ENCODE data around the gene OR10A6. TPM values are rescaled to one million over a fixed set of nuclear protein-coding genes. Genes with fewer than 3 reads are reported as not detected.

Gene OR10A6
- total and polyA plus RNA-seq, 9 of the 15 experiments (the other 6 are each of a cell fraction or from before 2014, with no cell fraction given) = not detected

GRCh38 chr11:7892840-7893254 is 38.2 kb downstream of the OR10A6 start:
- Histone ChIP-seq H3K4me3 (no peak overlapping the region), H3K27ac (ENCODE audit: extremely low read depth, low read depth, low read length) (no peak overlapping the region), H3K4me2 (ENCODE audit: insufficient read depth, low read length) (no peak overlapping the region), H3K27me3 (ENCODE audit: control insufficient read depth in 2 of 2, insufficient read depth in 2 of 2, low read length in 2 of 2) (no peaks in the 10 kb centered on the region), H3K79me2 (ENCODE audit: control insufficient read depth, insufficient read depth, low read length) (no peaks in the 10 kb centered on the region), H3K4me1 (replicated peaks in 1 of 2; ENCODE audit: control insufficient read depth in 2 of 2, insufficient read depth in 2 of 2, low read length in 2 of 2) (no peaks in the 10 kb centered on the region), H3K9me1 (ENCODE audit: control insufficient read depth, insufficient read depth, low read length) (no peaks in the 10 kb centered on the region), H2AFZ (ENCODE audit: low read depth, low read length) (peak overlapping the region; percentile 77), H3K9ac (ENCODE audit: insufficient read depth in 1 of 2, low read depth in 2 of 2, low read length in 2 of 2) (no peak overlapping the region), H4K20me1 (replicated peaks; ENCODE audit: control insufficient read depth, insufficient read depth, low read length) (no peaks in the 10 kb centered on the region), H3K36me3 (ENCODE audit: control insufficient read depth, insufficient read depth, low read length) (no peaks in the 10 kb centered on the region), H3K9me3 (replicated peaks; ENCODE audit: control insufficient read depth, insufficient read depth, low read depth, low read length) (no peaks in the 10 kb centered on the region)
- intact Hi-C loops (cut with micrococcal nuclease) = loop anchor here (1.0 to 2.0 kb wide), 3 partner anchors 94 to 206 kb away; partner anchors contain the start of gene EIF3F
- BruUV-seq (replicated peaks) = no TSS peak
- 0% methylated on average over 2 of the region's 2 CpGs for WGBS (ENCODE audit: insufficient coverage, low coverage, missing lambda C conversion rate)
- FAIRE-seq (peak; percentile 75), DNase-seq (ENCODE audit: extremely low read depth in 1 of 4, low spot score in 3 of 4) (peak; percentile 11 to 53 (median 28)), ATAC-seq (peak; percentile 87)
- CTCF ChIA-PET (ENCODE audit: low intra/inter-chr PET ratio) = interaction anchor here (0.7 to 1.5 kb wide), 5 partner anchors 13 to 198 kb away, joined by 3 to 8 read pairs (median 4); partner anchors contain the start of gene EIF3F
- TF ChIP-seq SRSF1 (IDR thresholded peaks at IDR 0.05; ENCODE audit: low read depth, low read length) (no peak), CTCF (IDR thresholded peaks at IDR 0.05 in 2 of 3, conservative IDR thresholded peaks at IDR 0.05 in 1 of 3; ENCODE audit: insufficient read depth in 2 of 3, low read depth in 1 of 3, low read length in 3 of 3) (peak; percentile 50 to 81 (median 63); a peak in 5 of 6 replicates), ZBTB11 (CRISPR knock-in tag; IDR thresholded peaks at IDR 0.05) (peak in 1 of 3 experiments; percentile 79; a peak in 2 of 6 replicates), KLF16 (IDR thresholded peaks at IDR 0.05) (0 out of 2 replicates have a peak, but pooled peaks have one; percentile 17), HDAC1 (IDR thresholded peaks at IDR 0.05) (no peak), IFI16 (CRISPR knock-in tag; IDR thresholded peaks at IDR 0.05) (no peak), THAP7 (CRISPR knock-in tag; IDR thresholded peaks at IDR 0.05) (no peak), RBBP5 (IDR thresholded peaks at IDR 0.05; ENCODE audit: borderline replicate concordance, insufficient read depth, low read length, poor library complexity, severe bottlenecking) (no peak), MAFK (IDR thresholded peaks at IDR 0.05; ENCODE audit: low read length) (no peak), SMAD4 (CRISPR knock-in tag; conservative IDR thresholded peaks at IDR 0.05) (no peak), NFIC (IDR thresholded peaks at IDR 0.05) (no peak), RAD21 (CRISPR knock-in tag; conservative IDR thresholded peaks at IDR 0.05 in 1 of 2, IDR thresholded peaks at IDR 0.05 in 1 of 2) (peak; percentile 48 to 81), SMC3 (conservative IDR thresholded peaks at IDR 0.05; ENCODE audit: insufficient read depth, low read depth, low read length) (0 out of 2 replicates have a peak, but pooled peaks have one; percentile 9), SETDB1 (IDR thresholded peaks at IDR 0.05; ENCODE audit: low read length) (no peak)
- in situ Hi-C loops (cut with MboI) = loop anchor here (10.0 kb wide), 1 partner anchor 202 kb away; no protein-coding TSS in a partner anchor
- POLR2A ChIA-PET = no interaction called here

All from K562 (cell line).